GM12873 (cell line): ENCODE measurements around the gene IL19.

Experiments used
- CTCF ChIP-seq: IDR thresholded peaks from 2 replicates; pipeline ENCODE4 v1.5.1; 2012; ENCODE audit warnings: low read depth, mild to moderate bottlenecking, moderate library complexity, low read length, control low read depth; ENCODE audit not compliant: insufficient read depth; ENCODE audit errors: missing control alignments

IL19 gene

GRCh38 chr1:206883160-206883559 lies 112.6 kb downstream of the IL19 start:
- no peak for TF ChIP-seq CTCF

- TF ChIP-seq CTCF: no peak
These were observed 113.3 kb downstream of the IL19 start for GRCh38 chr1:206883876-206884275.

- TF ChIP-seq CTCF: no peak
These were observed 114.9 kb downstream of the IL19 start for GRCh38 chr1:206885341-206886060.

GRCh38 chr1:206886831-206887230 lies 116.3 kb downstream of the IL19 start:
- TF ChIP-seq CTCF: no peak

- no peak for TF ChIP-seq CTCF
These were observed 117.1 kb downstream of the IL19 start for GRCh38 chr1:206887701-206888100.

- TF ChIP-seq CTCF: no peak
These were observed 119.8 kb downstream of the IL19 start for GRCh38 chr1:206890125-206891060.

GRCh38 chr1:206891412-206891811 lies 120.8 kb downstream of the IL19 start:
- no peak for TF ChIP-seq CTCF
